ENCODE measurements around the gene SV2C. TPM values are rescaled to one million over a fixed set of nuclear protein-coding genes. Genes with fewer than 3 reads are reported as not detected.

SV2C gene
- total and polyA plus RNA-seq, 7 donors, result under 0.01 to 0.01 TPM; not detected in 5

DNA sequence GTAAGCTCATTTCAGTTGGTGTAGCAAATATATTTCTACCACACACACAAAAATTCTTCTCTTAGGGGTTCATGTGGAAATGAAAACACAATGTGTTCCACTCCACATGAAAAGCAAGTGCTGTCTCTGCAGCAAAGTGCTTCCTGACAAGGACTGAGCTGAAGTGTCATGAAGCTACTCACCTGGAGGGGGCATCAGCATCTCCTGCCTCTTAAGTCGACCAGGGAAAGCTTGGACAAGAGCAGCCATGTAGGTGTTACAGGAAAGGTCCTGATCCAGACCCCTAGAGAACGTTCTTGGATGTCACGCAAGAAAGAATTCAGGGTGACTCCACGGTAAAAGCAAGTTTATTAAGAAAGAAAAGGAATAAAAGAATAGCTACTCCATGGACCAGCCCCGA lies 62.8 kb downstream of the SV2C start:
- TF ChIP-seq, protein P1, sequence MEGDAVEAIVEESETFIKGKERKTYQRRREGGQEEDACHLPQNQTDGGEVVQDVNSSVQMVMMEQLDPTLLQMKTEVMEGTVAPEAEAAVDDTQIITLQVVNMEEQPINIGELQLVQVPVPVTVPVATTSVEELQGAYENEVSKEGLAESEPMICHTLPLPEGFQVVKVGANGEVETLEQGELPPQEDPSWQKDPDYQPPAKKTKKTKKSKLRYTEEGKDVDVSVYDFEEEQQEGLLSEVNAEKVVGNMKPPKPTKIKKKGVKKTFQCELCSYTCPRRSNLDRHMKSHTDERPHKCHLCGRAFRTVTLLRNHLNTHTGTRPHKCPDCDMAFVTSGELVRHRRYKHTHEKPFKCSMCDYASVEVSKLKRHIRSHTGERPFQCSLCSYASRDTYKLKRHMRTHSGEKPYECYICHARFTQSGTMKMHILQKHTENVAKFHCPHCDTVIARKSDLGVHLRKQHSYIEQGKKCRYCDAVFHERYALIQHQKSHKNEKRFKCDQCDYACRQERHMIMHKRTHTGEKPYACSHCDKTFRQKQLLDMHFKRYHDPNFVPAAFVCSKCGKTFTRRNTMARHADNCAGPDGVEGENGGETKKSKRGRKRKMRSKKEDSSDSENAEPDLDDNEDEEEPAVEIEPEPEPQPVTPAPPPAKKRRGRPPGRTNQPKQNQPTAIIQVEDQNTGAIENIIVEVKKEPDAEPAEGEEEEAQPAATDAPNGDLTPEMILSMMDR (IDR thresholded peaks at IDR 0.05), result no peak
- Histone ChIP-seq H3K4me1 (no peaks in the 10 kb centered on the region), H3K9me3 (no peaks in the 10 kb centered on the region), H3K4me3 (no peak overlapping the region), H3K27ac (no peak overlapping the region), H3K27me3 (ENCODE audit: insufficient read depth in 3 of 3, low read length in 2 of 3) (no peaks in the 10 kb centered on the region), H3K36me3 (ENCODE audit: insufficient read depth in 1 of 2, low read depth in 1 of 2) (no peaks in the 10 kb centered on the region)
- ATAC-seq, result no peak
- intact Hi-C loops (cut with DNase I), result no loop called here
- 71 to 75% (median 72%) methylated on average over 5 of the region's 5 CpGs for WGBS, 3 donors
- no peak for DNase-seq

GRCh38 chr5:76149636-76150035 lies 66.5 kb downstream of the SV2C start:
- H3K4me3 ChIP-seq, result no peak overlapping the region
- no peaks in the 10 kb centered on the region for H3K9me3 ChIP-seq
- intact Hi-C loops (cut with DNase I), result no loop called here
- ATAC-seq (no peak), DNase-seq (no peak)
- no peak overlapping the region for H3K27ac ChIP-seq
- no peaks in the 10 kb centered on the region for H3K4me1 ChIP-seq
- 0 to 31% (median 30%) methylated on average over 1 of the region's 1 CpG for WGBS, 3 donors
- TF ChIP-seq, protein P1 (IDR thresholded peaks at IDR 0.05), result no peak
- no peaks in the 10 kb centered on the region for H3K27me3 ChIP-seq (ENCODE audit: insufficient read depth in 3 of 3, low read length in 2 of 3)
- no peaks in the 10 kb centered on the region for H3K36me3 ChIP-seq (ENCODE audit: insufficient read depth in 1 of 2, low read depth in 1 of 2)

- 54 to 72% (median 71%) methylated on average over 3 of the region's 3 CpGs for WGBS, 3 donors
- Histone ChIP-seq H3K4me1 (no peaks in the 10 kb centered on the region), H3K36me3 (ENCODE audit: insufficient read depth in 1 of 2, low read depth in 1 of 2) (no peaks in the 10 kb centered on the region), H3K27ac (no peak overlapping the region), H3K9me3 (no peaks in the 10 kb centered on the region), H3K27me3 (ENCODE audit: insufficient read depth in 3 of 3, low read length in 2 of 3) (no peaks in the 10 kb centered on the region), H3K4me3 (no peak overlapping the region)
- DNase-seq, result no peak
- no peak for ATAC-seq
- intact Hi-C loops (cut with DNase I), result no loop called here
- TF ChIP-seq, protein P1 (IDR thresholded peaks at IDR 0.05), result no peak
These were observed 69.0 kb downstream of the SV2C start for GRCh38 chr5:76152161-76152560.

DNA sequence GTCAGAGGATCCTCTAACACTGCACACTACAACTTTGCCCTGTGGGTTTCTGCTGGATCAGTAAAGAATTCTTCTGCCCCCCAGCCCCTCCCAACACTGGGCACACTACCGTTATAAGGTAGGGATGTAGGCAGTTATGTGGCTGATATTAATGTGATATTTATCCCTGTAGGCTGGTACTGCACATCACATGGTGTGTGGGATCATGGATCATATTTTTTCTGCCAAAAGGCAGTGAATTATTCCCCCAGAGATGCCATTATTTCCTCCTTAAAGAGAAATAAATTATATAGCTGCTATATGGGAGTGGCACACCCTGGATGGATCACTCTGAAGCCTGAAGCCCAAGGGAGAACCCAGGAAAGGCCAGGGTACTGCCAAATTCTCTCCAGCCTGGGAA lies 69.5 kb downstream of the SV2C start:
- 60 to 71% (median 62%) methylated on average over 1 of the region's 1 CpG for WGBS, 3 donors
- Histone ChIP-seq H3K4me3 (no peak overlapping the region), H3K9me3 (no peaks in the 10 kb centered on the region), H3K27ac (no peak overlapping the region), H3K36me3 (ENCODE audit: insufficient read depth in 1 of 2, low read depth in 1 of 2) (no peaks in the 10 kb centered on the region), H3K4me1 (no peaks in the 10 kb centered on the region), H3K27me3 (ENCODE audit: insufficient read depth in 3 of 3, low read length in 2 of 3) (no peaks in the 10 kb centered on the region)
- TF ChIP-seq, protein P1 (IDR thresholded peaks at IDR 0.05), result no peak
- ATAC-seq (no peak), DNase-seq (no peak)
- intact Hi-C loops (cut with DNase I), result no loop called here

- no peak overlapping the region for H3K4me3 ChIP-seq
- no peaks in the 10 kb centered on the region for H3K9me3 ChIP-seq
- no peak for ATAC-seq
- no peaks in the 10 kb centered on the region for H3K27me3 ChIP-seq (ENCODE audit: insufficient read depth in 3 of 3, low read length in 2 of 3)
- no peak for DNase-seq
- H3K27ac ChIP-seq, result no peak overlapping the region
- TF ChIP-seq, protein P1 (IDR thresholded peaks at IDR 0.05), result no peak
- WGBS, 3 donors, result 81 to 91% (median 82%) methylated on average over 2 of the region's 2 CpGs
- intact Hi-C loops (cut with DNase I), result no loop called here
- H3K4me1 ChIP-seq, result no peaks in the 10 kb centered on the region
- H3K36me3 ChIP-seq (ENCODE audit: insufficient read depth in 1 of 2, low read depth in 1 of 2), result no peaks in the 10 kb centered on the region
These were observed 70.1 kb downstream of the SV2C start for GRCh38 chr5:76153271-76153670.
